K562 (cell line): ENCODE results near the gene SEMA3C. TPM values are rescaled to one million over a fixed set of nuclear protein-coding genes. Genes with fewer than 3 reads are reported as not detected.
A peak's percentile ranks its signal among the peaks of the same experiment; 100 is the strongest.

Source experiments
- ATAC-seq: fragments of 200-7000 bp; cut with Tn5 transposase; 3 replicates; pipeline ENCODE4 v1.9.1; 2020; ENCODE audit warnings: moderate library complexity
- BruUV-seq: library from RNA; stranded (reverse); fragments of 400-500 nt; replicated peaks from 2 replicates; lab custom pipeline; 2021; lab: Mats Ljungman, UMichigan
- CTCF ChIA-PET: fragments of 300-600 bp; formaldehyde crosslinking; extraction: SDS; loops from one replicate; lab custom pipeline; 2021; ENCODE audit warnings: low intra/inter-chr PET ratio; lab: Yijun Ruan, JAX
- POLR2A ChIA-PET: fragments of 300-600, 350-650 bp; sonication (Branson Sonifier 250); formaldehyde crosslinking; extraction: SDS; loops from one replicate; lab custom pipeline; 2021; ENCODE audit warnings: antibody characterized with exemption, inconsistent platforms; lab: Yijun Ruan, JAX
- DNase-seq, 4 experiments: peaks; one replicate each; pipeline versions ENCODE4 v3.0.0 to v3.0.0-alpha.2; 2011 to 2018; ENCODE audit warnings: low spot score in 3 of 4, mixed read lengths in 3 of 4; ENCODE audit errors: extremely low read depth in 1 of 4
- FAIRE-seq: peaks from 2 replicates; lab custom pipeline; 2011; peaks lifted over from hg19 to GRCh38; lab: Jason Lieb, UNC
- H2AFZ ChIP-seq: 2 replicates; pipeline ENCODE4 v1.6.0; 2011; ENCODE audit warnings: low read depth, low read length, control low read depth, inconsistent platforms
- H3K27ac ChIP-seq: fragments of 200-600 bp; 3 replicates; pipeline ENCODE4 v1.8.0; 2011; ENCODE audit warnings: low read depth, mild to moderate bottlenecking, control low read depth, inconsistent platforms, low read length, moderate library complexity, mixed read lengths; ENCODE audit errors: extremely low read depth
- H3K27me3 ChIP-seq, 2 experiments: fragments of 300-600 bp in 1 of 2; 2 replicates in 1 of 2; 3 replicates in 1 of 2; pipeline versions ENCODE4 v1.6.0 to v1.8.0; 2011; ENCODE audit warnings: inconsistent platforms in 2 of 2, low read length in 2 of 2, mild to moderate bottlenecking in 1 of 2, mixed read lengths in 1 of 2, moderate library complexity in 1 of 2; ENCODE audit not compliant: control insufficient read depth in 2 of 2, insufficient read depth in 2 of 2
- H3K36me3 ChIP-seq: fragments of 300-600 bp; 3 replicates; pipeline ENCODE4 v1.8.0; 2011; ENCODE audit warnings: mild to moderate bottlenecking, low read length, inconsistent platforms; ENCODE audit not compliant: control insufficient read depth, insufficient read depth
- H3K4me1 ChIP-seq, 2 experiments: fragments of 200-600 bp in 1 of 2; replicated peaks in 1 of 2; 2 replicates in 1 of 2; 3 replicates in 1 of 2; pipeline versions ENCODE4 v1.5.1 to v1.8.0; 2011; ENCODE audit warnings: inconsistent platforms in 2 of 2, low read length in 2 of 2, mild to moderate bottlenecking in 1 of 2, mixed read lengths in 1 of 2, moderate library complexity in 1 of 2; ENCODE audit not compliant: control insufficient read depth in 2 of 2, insufficient read depth in 2 of 2
- H3K4me2 ChIP-seq: 2 replicates; pipeline ENCODE4 v1.6.1; 2011; ENCODE audit warnings: low read length, control low read depth, inconsistent platforms, mixed read lengths; ENCODE audit not compliant: insufficient read depth
- H3K4me3 ChIP-seq: fragments of 200-600 bp; sonication (generic), shearing (Covaris generic); 2 replicates; pipeline ENCODE4 v1.5.1; 2016; ENCODE audit warnings: control low read depth, inconsistent platforms
- H3K79me2 ChIP-seq: fragments of 200-600 bp; 3 replicates; pipeline ENCODE4 v1.8.0; 2011; ENCODE audit warnings: low read length, inconsistent platforms; ENCODE audit not compliant: control insufficient read depth, insufficient read depth
- H3K9ac ChIP-seq, 2 experiments: 2 replicates each; pipeline versions ENCODE4 v1.6.0 to v1.6.1; 2011; ENCODE audit warnings: low read depth in 2 of 2, low read length in 2 of 2, control low read depth in 1 of 2, inconsistent platforms in 1 of 2, mild to moderate bottlenecking in 1 of 2, mixed read lengths in 1 of 2; ENCODE audit not compliant: insufficient read depth in 1 of 2
- H3K9me1 ChIP-seq: one replicate; pipeline ENCODE4 v1.6.0; 2011; ENCODE audit warnings: inconsistent platforms, mild to moderate bottlenecking, low read length, moderate library complexity; ENCODE audit not compliant: control insufficient read depth, insufficient read depth
- H3K9me3 ChIP-seq: replicated peaks from 2 replicates; pipeline ENCODE4 v1.5.1; 2011; ENCODE audit warnings: low read depth, low read length, inconsistent platforms; ENCODE audit not compliant: control insufficient read depth, insufficient read depth
- H4K20me1 ChIP-seq: replicated peaks from 2 replicates; pipeline ENCODE4 v1.6.1; 2011; ENCODE audit warnings: low read length, inconsistent platforms, mixed read lengths; ENCODE audit not compliant: control insufficient read depth, insufficient read depth
- CEBPG ChIP-seq, 3 experiments: fragments of 200-800 bp in 1 of 3; sonication (Bioruptor generic) in 1 of 3; sonication (generic) in 1 of 3; formaldehyde crosslinking in 1 of 3; IDR thresholded peaks in 2 of 3; conservative IDR thresholded peaks in 1 of 3; 2 replicates each; pipeline versions ENCODE4 v1.6.1 to v1.8.0; 2016 to 2022; ENCODE audit warnings: missing compliant biosample characterization in 2 of 3, missing genetic modification characterization in 2 of 3, mild to moderate bottlenecking in 1 of 3, missing genetic modification reagents in 1 of 3
- FOXA1 ChIP-seq: fragments of 450-650 bp; IDR thresholded peaks from 2 replicates; pipeline ENCODE4 v1.6.1; 2016; ENCODE audit warnings: mild to moderate bottlenecking, borderline replicate concordance
- SETDB1 ChIP-seq: IDR thresholded peaks from one replicate; pipeline ENCODE4 v1.6.1; 2012; ENCODE audit warnings: low read length, control low read depth, inconsistent platforms
- SMAD3 ChIP-seq: fragments of 450-650 bp; formaldehyde crosslinking; conservative IDR thresholded peaks from 2 replicates; pipeline ENCODE4 v1.4.0; 2020; ENCODE audit warnings: mild to moderate bottlenecking
- TBP ChIP-seq: optimal IDR thresholded peaks from 2 replicates; pipeline ENCODE3; 2011; ENCODE audit warnings: low read depth, low read length, improper control_type of control experiment
- ZC3H4 ChIP-seq: sonication (generic); formaldehyde crosslinking; IDR thresholded peaks from 2 replicates; pipeline ENCODE4 v1.9.0; 2021; ENCODE audit warnings: missing genetic modification reagents, borderline replicate concordance
- ZFX ChIP-seq: sonication (generic); formaldehyde crosslinking; IDR thresholded peaks from 2 replicates; pipeline ENCODE4 v1.8.0; 2022; ENCODE audit warnings: mild to moderate bottlenecking, missing genetic modification reagents, moderate library complexity
- ZNF512 ChIP-seq: IDR thresholded peaks from 2 replicates; pipeline ENCODE4 v1.6.1; 2016; ENCODE audit warnings: missing genetic modification characterization, missing compliant biosample characterization
- ZNF609 ChIP-seq: sonication (generic); formaldehyde crosslinking; IDR thresholded peaks from 2 replicates; pipeline ENCODE4 v1.8.1; 2023; ENCODE audit warnings: missing genetic modification reagents, mild to moderate bottlenecking, borderline replicate concordance
- WGBS: fragments of 100-300 bp; shearing (Covaris generic); methylation state at CpG from one replicate; pipeline ENCODE4 v1.1.6; 2016; ENCODE audit warnings: low coverage, mixed read lengths; ENCODE audit not compliant: insufficient coverage; ENCODE audit errors: missing lambda C conversion rate; 5-methylcytosine and 5-hydroxymethylcytosine counted together
- in situ Hi-C: fragments of 300-500 bp; cut with MboI; formaldehyde crosslinking; loops from 4 replicates; pipeline ENCODE4 v1.15.0; 2018; ENCODE audit warnings: inconsistent platforms, mixed read lengths
- intact Hi-C: fragments of 100-400 bp; cut with micrococcal nuclease; formaldehyde crosslinking; loops from 2 replicates; pipeline ENCODE4 v1.14.2; 2022
- polyA plus RNA-seq, 8 experiments: library from polyadenylated mRNA; depleted of rRNA in 4 of 8; stranded (reverse) in 5 of 8; unstranded in 3 of 8; fragments of >200 nt; fragmentation: Nextera tagmentation in 2 of 8; fragmentation: Illumina TruSeq in 1 of 8; extraction: Ambion mirVana in 2 of 8; extraction: Trizol in 1 of 8; gene quantifications; 2 replicates each; pipeline versions ENCODE4 v1.2.1 to v1.2.3, GENCODE V29; 2011 to 2014; ENCODE audit warnings: inconsistent platforms in 1 of 8, missing spikeins in 1 of 8
- total RNA-seq, 7 experiments: library from RNA; depleted of rRNA in 6 of 7; stranded (reverse); fragments of >200 nt in 6 of 7; fragmentation: Illumina TruSeq in 2 of 7; extraction: Trizol in 2 of 7; gene quantifications; 2 replicates each; pipeline versions ENCODE4 v1.2.1 to v1.2.3, GENCODE V29; 2011 to 2021; ENCODE audit warnings: low replicate concordance in 1 of 7

Gene SEMA3C
- total and polyA plus RNA-seq, 9 of the 15 experiments (the other 6 are each of a cell fraction or from before 2014, with no cell fraction given), result 0.04 to 0.36 (median 0.12) TPM; not detected in 3

- H3K36me3 ChIP-seq, result no peaks in the 10 kb centered on the region
- WGBS, result 2% methylated on average over 3 of the region's 3 CpGs
- DNase-seq (no peak), ATAC-seq (no peak), FAIRE-seq (no peak)
- in situ Hi-C loops, result no loop called here
- H3K9me3 ChIP-seq, result no peaks in the 10 kb centered on the region
- no peak overlapping the region for H3K9ac ChIP-seq
- no peak overlapping the region for H3K4me3 ChIP-seq
- no peaks in the 10 kb centered on the region for H3K9me1 ChIP-seq
- no peaks in the 10 kb centered on the region for H3K4me1 ChIP-seq
- TF ChIP-seq CEBPG (CRISPR knock-in tag; IDR thresholded peaks at IDR 0.05) (no peak), CEBPG (tag; conservative IDR thresholded peaks at IDR 0.05 in 1 of 2, IDR thresholded peaks at IDR 0.05 in 1 of 2) (peak in 1 of 2 experiments; percentile 24; a peak in 1 of 4 replicates), ZFX (CRISPR knock-in tag) (no peak)
- no peaks in the 10 kb centered on the region for H4K20me1 ChIP-seq
- no peaks in the 10 kb centered on the region for H3K27me3 ChIP-seq
- ChIA-PET CTCF (no interaction called here), POLR2A (no interaction called here)
- H3K4me2 ChIP-seq, result no peak overlapping the region
- no peak overlapping the region for H3K27ac ChIP-seq
- no peak overlapping the region for H2AFZ ChIP-seq
- no TSS peak for BruUV-seq
- no peaks in the 10 kb centered on the region for H3K79me2 ChIP-seq
- intact Hi-C loops, result no loop called here
These were observed 71.0 kb downstream of the SEMA3C start for GRCh38 chr7:80847895-80848294.

- Histone ChIP-seq H3K9me1 (no peaks in the 10 kb centered on the region), H3K36me3 (no peaks in the 10 kb centered on the region), H3K4me2 (no peak overlapping the region), H3K4me1 (no peaks in the 10 kb centered on the region), H3K9me3 (no peaks in the 10 kb centered on the region), H3K27ac (no peak overlapping the region), H3K27me3 (no peaks in the 10 kb centered on the region), H3K9ac (no peak overlapping the region), H4K20me1 (no peaks in the 10 kb centered on the region), H3K4me3 (no peak overlapping the region), H3K79me2 (no peaks in the 10 kb centered on the region), H2AFZ (no peak overlapping the region)
- DNase-seq, result no peak
- ChIA-PET POLR2A (no interaction called here), CTCF (no interaction called here)
- WGBS, result 0% methylated on average over 3 of the region's 3 CpGs
- no peak for FAIRE-seq
- no TSS peak for BruUV-seq
- intact Hi-C loops, result no loop called here
- no peak for ATAC-seq
- in situ Hi-C loops, result no loop called here
- TF ChIP-seq TBP (no peak), SMAD3 (CRISPR knock-in tag) (no peak), FOXA1 (no peak), ZC3H4 (no peak), ZNF512 (no peak), ZNF609 (no peak), SETDB1 (no peak)
These were observed 71.8 kb downstream of the SEMA3C start for GRCh38 chr7:80847027-80847426.
